Right atrium auricular region (tissue), 2 donors: ENCODE measurements around the gene PCAT6. TPM values are rescaled to one million over a fixed set of nuclear protein-coding genes. Genes with fewer than 3 reads are reported as not detected.

Experiments
- DNase-seq: peaks from one replicate; pipeline ENCODE4 v3.0.0-alpha.2; 2019; ENCODE audit warnings: low spot score
- H3K27ac ChIP-seq, 2 donors: fragments of 200-600 bp; sonication (generic); 1 replicate in 1 of 2; 2 replicates in 1 of 2; pipeline ENCODE4 v1.5.1; 2016 to 2019
- H3K27me3 ChIP-seq, 2 donors: fragments of 200-600 bp; sonication (generic); one replicate each; pipeline versions ENCODE4 v1.5.1 to v1.6.0; 2017 to 2019
- H3K36me3 ChIP-seq: fragments of 200-600 bp; sonication (generic); one replicate; pipeline ENCODE4 v1.5.1; 2016
- H3K4me1 ChIP-seq, 2 donors: fragments of 200-600 bp; sonication (generic); one replicate each; pipeline versions ENCODE4 v1.5.1 to v1.6.0; 2017 to 2019
- H3K4me3 ChIP-seq, 2 donors: fragments of 200-600 bp; sonication (generic); 1 replicate in 1 of 2; 2 replicates in 1 of 2; pipeline ENCODE4 v1.5.1; 2017 to 2019; ENCODE audit warnings: mild to moderate bottlenecking in 1 of 2, moderate library complexity in 1 of 2
- H3K9me3 ChIP-seq, 2 donors: fragments of 200-600 bp; sonication (generic); one replicate each; pipeline ENCODE4 v1.5.1; 2019
- CTCF ChIP-seq, 2 donors: fragments of 200-600 bp; sonication (generic); IDR thresholded peaks; one replicate each; pipeline ENCODE4 v1.5.1; 2019; ENCODE audit warnings: antibody characterized with exemption in 2 of 2
- total RNA-seq, 2 donors: library from RNA; depleted of rRNA; stranded (reverse); fragments of >200 nt; gene quantifications; one replicate each; pipeline ENCODE4 v1.1.0, GENCODE V29; 2016

The PCAT6 gene
- total RNA-seq, 2 donors from 2014 or later: not detected

GRCh38 chr1:202798792-202799331 is 11.9 kb upstream of the PCAT6 start:
- TF ChIP-seq CTCF (IDR thresholded peaks at IDR 0.05): no peak
- no peak for DNase-seq
- no peak overlapping the region for H3K27ac ChIP-seq
- no peaks in the 10 kb centered on the region for H3K9me3 ChIP-seq
- H3K4me1 ChIP-seq: peaks cover 0 to 20% of the 10 kb centered on the region in 2 donors
- H3K27me3 ChIP-seq: no peaks in the 10 kb centered on the region
- no peaks in the 10 kb centered on the region for H3K36me3 ChIP-seq
- H3K4me3 ChIP-seq: no peak overlapping the region

- peaks cover 0 to 18% of the 10 kb centered on the region in 2 donors for H3K4me1 ChIP-seq
- TF ChIP-seq CTCF (IDR thresholded peaks at IDR 0.05): no peak
These were observed 10.0 kb upstream of the PCAT6 start for GRCh38 chr1:202800742-202801141.

DNA sequence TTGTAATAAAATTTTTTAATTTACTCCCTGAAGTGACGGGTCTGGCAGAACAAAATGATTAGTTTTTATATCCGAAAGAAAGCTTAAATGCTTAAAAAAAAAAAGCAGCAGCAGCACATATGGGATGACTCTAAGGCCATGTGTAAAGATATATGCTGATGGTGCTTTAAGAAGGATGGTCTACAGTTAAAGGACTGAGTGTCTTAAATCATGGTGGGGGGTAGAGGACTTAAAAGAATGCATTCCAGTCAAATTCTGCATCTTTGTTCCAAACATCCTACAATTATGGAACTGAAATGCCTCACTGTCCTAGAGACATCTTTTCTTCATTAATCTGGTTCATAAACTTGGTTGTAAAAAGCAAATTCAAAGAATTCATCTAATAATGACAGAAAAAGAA is 9.6 kb upstream of the PCAT6 start:
- no peaks in the 10 kb centered on the region for H3K27me3 ChIP-seq
- H3K4me1 ChIP-seq: peaks cover 0 to 22% of the 10 kb centered on the region in 2 donors
- TF ChIP-seq CTCF (IDR thresholded peaks at IDR 0.05): no peak
- H3K27ac ChIP-seq: no peak overlapping the region
- H3K9me3 ChIP-seq: no peaks in the 10 kb centered on the region
- H3K36me3 ChIP-seq: no peaks in the 10 kb centered on the region
- no peak for DNase-seq
- H3K4me3 ChIP-seq: no peak overlapping the region

More at GRCh38 chr1:202800742-202801141, 10.0 kb upstream of the PCAT6 start:
- H3K9me3 ChIP-seq: no peaks in the 10 kb centered on the region
- no peak for DNase-seq
- no peaks in the 10 kb centered on the region for H3K27me3 ChIP-seq
- no peak overlapping the region for H3K4me3 ChIP-seq
- H3K27ac ChIP-seq: no peak overlapping the region
- H3K36me3 ChIP-seq: no peaks in the 10 kb centered on the region

DNA sequence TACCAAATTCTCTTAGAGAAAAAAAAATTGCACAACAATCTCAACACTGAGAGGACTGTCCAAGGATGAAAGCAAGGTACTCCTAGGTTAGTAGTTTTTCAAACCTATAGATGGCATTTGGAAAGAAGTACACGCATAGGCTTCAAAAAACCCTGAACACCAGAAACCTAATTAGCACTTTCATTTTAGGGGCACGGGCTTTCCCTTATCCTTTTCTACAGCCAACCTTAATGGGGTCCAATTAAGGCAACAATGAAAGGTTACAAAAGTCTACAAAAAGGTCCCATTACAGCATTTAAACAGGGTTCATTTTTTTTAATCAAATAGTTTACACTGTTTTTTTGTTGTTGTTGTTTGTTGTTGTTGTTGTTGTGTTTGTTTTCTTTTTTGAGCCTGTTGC is 8.7 kb upstream of the PCAT6 start:
- Histone ChIP-seq H3K4me3 (no peak overlapping the region), H3K27ac (no peak overlapping the region), H3K4me1 (peaks cover 0 to 25% of the 10 kb centered on the region in 2 donors), H3K27me3 (no peaks in the 10 kb centered on the region), H3K9me3 (no peaks in the 10 kb centered on the region), H3K36me3 (no peaks in the 10 kb centered on the region)
- TF ChIP-seq CTCF (IDR thresholded peaks at IDR 0.05): no peak
- DNase-seq: no peak

GRCh38 chr1:202802998-202803932 is 7.5 kb upstream of the PCAT6 start:
- H3K4me1 ChIP-seq: peaks cover 0 to 25% of the 10 kb centered on the region in 2 donors
- TF ChIP-seq CTCF (IDR thresholded peaks at IDR 0.05): no peak

More at GRCh38 chr1:202802998-202803932, 7.5 kb upstream of the PCAT6 start:
- Histone ChIP-seq H3K36me3 (no peaks in the 10 kb centered on the region), H3K27ac (no peak overlapping the region), H3K9me3 (no peaks in the 10 kb centered on the region), H3K27me3 (no peaks in the 10 kb centered on the region), H3K4me3 (no peak overlapping the region)
- DNase-seq: peak; percentile 50
